ENCODE data around the gene AUTS2. TPM values are rescaled to one million over a fixed set of nuclear protein-coding genes. Genes with fewer than 3 reads are reported as not detected.

AUTS2 gene
- total and polyA plus RNA-seq, 2 experiments from 2014 or later = 3.0 to 4.4 TPM

DNA sequence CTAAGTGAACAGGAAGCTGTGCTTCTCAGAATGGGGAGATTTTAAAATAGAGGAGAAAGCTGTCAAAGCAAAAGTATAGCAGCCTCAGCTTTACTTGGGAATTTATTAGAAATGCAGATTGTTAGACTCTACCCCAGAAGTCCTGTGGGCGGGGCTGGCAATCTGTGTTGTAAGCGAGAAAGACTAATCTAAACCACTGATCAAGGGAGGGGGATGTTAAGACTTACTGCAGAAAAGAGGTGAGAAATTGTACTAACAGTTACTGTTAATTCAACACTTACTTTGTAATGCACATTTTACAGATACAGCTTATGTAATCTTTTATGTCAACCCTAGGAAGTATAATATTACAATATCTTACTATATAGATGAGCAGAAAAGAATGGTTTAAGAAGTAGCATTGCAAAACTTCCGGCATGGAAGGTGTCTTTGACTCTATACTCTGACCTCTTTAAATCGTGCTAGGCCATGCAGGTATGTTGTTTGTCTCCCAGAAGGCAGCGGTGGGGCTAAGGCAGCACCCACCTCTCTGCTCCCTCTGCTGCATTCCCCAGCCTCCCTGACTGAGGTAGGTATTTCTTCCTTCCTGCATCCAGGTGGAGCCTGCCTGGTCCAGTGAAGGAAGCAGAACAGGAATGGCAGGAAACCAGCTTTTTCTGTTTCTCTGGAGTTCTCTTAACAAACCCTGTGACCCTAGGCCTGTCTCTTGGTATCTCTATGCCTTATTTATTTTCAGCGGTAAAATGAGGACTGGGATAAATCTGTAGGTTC lies 462.2 kb downstream of the AUTS2 start:
- no peak for DNase-seq
- H3K79me2 ChIP-seq (ENCODE audit: insufficient read depth) = no peaks in the 10 kb centered on the region
- H3F3A ChIP-seq (ENCODE audit: insufficient read depth) = no peaks in the 10 kb centered on the region
- 79 to 90% methylated on average over 6 of the region's 6 CpGs for WGBS, 2 experiments (ENCODE audit: low coverage in 1 of 2, low lambda C conversion rate in 2 of 2, missing lambda C conversion rate in 2 of 2)
- no peaks in the 10 kb centered on the region for H3K9me3 ChIP-seq (ENCODE audit: low read depth)
- H3K9ac ChIP-seq = no peak overlapping the region
- H3K4me1 ChIP-seq (ENCODE audit: insufficient read depth) = no peaks in the 10 kb centered on the region
- H4K20me1 ChIP-seq (ENCODE audit: insufficient read depth) = no peaks in the 10 kb centered on the region
- no peaks in the 10 kb centered on the region for H3K36me3 ChIP-seq (ENCODE audit: low read depth)
- in situ Hi-C loops (cut with MboI) = no loop called here
- H3K4me3 ChIP-seq = no peak overlapping the region
- H3K9me2 ChIP-seq (ENCODE audit: insufficient read depth) = no peaks in the 10 kb centered on the region
- no peak overlapping the region for H3K4me2 ChIP-seq (ENCODE audit: unreplicated experiment)
- no peak overlapping the region for H2AFZ ChIP-seq
- TF ChIP-seq EZH2phosphoT487 (IDR thresholded peaks at IDR 0.05; ENCODE audit: insufficient read depth, low read depth) (no peak), EZH2 (IDR thresholded peaks at IDR 0.05; ENCODE audit: insufficient read depth, poor library complexity, severe bottlenecking) (no peak)
- no peak overlapping the region for H3K27ac ChIP-seq
- H3K27me3 ChIP-seq (replicated peaks; ENCODE audit: insufficient read depth) = no peaks in the 10 kb centered on the region

DNA sequence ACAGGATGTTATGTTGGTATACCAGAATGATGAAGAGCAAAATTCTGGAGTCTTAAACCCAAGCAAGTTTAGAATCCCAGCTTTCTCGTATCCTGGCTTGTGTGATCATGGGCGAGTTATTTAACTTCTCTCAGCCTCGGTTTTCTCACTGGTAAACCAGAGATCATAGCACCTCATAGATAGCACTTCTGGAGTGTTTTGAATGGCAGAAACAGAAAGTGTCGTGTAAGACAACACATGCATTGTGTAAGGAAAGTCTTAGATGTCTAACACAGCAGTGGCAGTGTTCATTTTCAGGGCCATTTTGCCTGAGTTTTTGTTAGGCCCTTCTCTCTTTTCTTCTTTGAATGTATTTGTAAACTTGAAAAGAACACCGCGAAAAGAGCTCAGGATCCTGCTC lies 465.1 kb downstream of the AUTS2 start:
- Histone ChIP-seq H2AFZ (no peak overlapping the region), H3K9me2 (ENCODE audit: insufficient read depth) (no peaks in the 10 kb centered on the region), H3K9ac (no peak overlapping the region), H3K27me3 (replicated peaks; ENCODE audit: insufficient read depth) (no peaks in the 10 kb centered on the region), H3K4me1 (ENCODE audit: insufficient read depth) (no peaks in the 10 kb centered on the region), H3K4me2 (ENCODE audit: unreplicated experiment) (no peak overlapping the region), H3K36me3 (ENCODE audit: low read depth) (no peaks in the 10 kb centered on the region), H3K27ac (no peak overlapping the region), H4K20me1 (ENCODE audit: insufficient read depth) (no peaks in the 10 kb centered on the region), H3K4me3 (no peak overlapping the region), H3K79me2 (ENCODE audit: insufficient read depth) (no peaks in the 10 kb centered on the region), H3F3A (ENCODE audit: insufficient read depth) (no peaks in the 10 kb centered on the region), H3K9me3 (ENCODE audit: low read depth) (no peaks in the 10 kb centered on the region)
- TF ChIP-seq EZH2 (IDR thresholded peaks at IDR 0.05; ENCODE audit: insufficient read depth, poor library complexity, severe bottlenecking) (no peak), EZH2phosphoT487 (IDR thresholded peaks at IDR 0.05; ENCODE audit: insufficient read depth, low read depth) (no peak)
- DNase-seq = no peak
- WGBS, 2 experiments (ENCODE audit: low coverage in 1 of 2, low lambda C conversion rate in 2 of 2, missing lambda C conversion rate in 2 of 2) = 84 to 88% methylated on average over 6 of the region's 6 CpGs
- in situ Hi-C loops (cut with MboI) = no loop called here

DNA sequence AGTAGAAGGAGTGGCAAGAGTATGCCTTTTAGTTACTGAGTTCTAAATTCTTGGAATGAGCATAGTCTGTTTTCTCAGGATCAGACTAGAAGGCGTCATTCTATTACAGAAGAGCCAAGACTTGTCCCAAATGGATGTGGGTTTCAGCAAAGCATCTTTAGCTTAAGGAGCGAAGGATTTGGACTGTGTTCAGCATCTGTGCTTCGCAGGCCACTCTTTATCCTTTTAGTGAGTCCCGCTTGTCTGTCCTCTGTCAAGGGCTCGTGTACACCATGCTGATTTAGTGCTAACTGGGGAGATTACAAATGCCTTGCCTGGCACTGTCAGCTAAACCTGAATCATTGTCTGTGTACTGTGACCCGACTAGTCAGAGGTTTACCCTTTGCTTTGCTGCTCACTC lies 465.7 kb downstream of the AUTS2 start:
- H3F3A ChIP-seq (ENCODE audit: insufficient read depth) = no peaks in the 10 kb centered on the region
- no peaks in the 10 kb centered on the region for H3K9me3 ChIP-seq (ENCODE audit: low read depth)
- no peak overlapping the region for H3K4me2 ChIP-seq (ENCODE audit: unreplicated experiment)
- H3K9ac ChIP-seq = no peak overlapping the region
- H3K4me3 ChIP-seq = no peak overlapping the region
- DNase-seq = no peak
- no peaks in the 10 kb centered on the region for H3K36me3 ChIP-seq (ENCODE audit: low read depth)
- no peak overlapping the region for H2AFZ ChIP-seq
- TF ChIP-seq EZH2 (IDR thresholded peaks at IDR 0.05; ENCODE audit: insufficient read depth, poor library complexity, severe bottlenecking) (no peak), EZH2phosphoT487 (IDR thresholded peaks at IDR 0.05; ENCODE audit: insufficient read depth, low read depth) (no peak)
- H3K4me1 ChIP-seq (ENCODE audit: insufficient read depth) = no peaks in the 10 kb centered on the region
- no peak overlapping the region for H3K27ac ChIP-seq
- H3K9me2 ChIP-seq (ENCODE audit: insufficient read depth) = no peaks in the 10 kb centered on the region
- H3K79me2 ChIP-seq (ENCODE audit: insufficient read depth) = no peaks in the 10 kb centered on the region
- whole genome bisulfite sequencing, 2 experiments (ENCODE audit: low coverage in 1 of 2, low lambda C conversion rate in 2 of 2, missing lambda C conversion rate in 2 of 2) = 80 to 84% methylated on average over 6 of the region's 6 CpGs
- H4K20me1 ChIP-seq (ENCODE audit: insufficient read depth) = no peaks in the 10 kb centered on the region
- in situ Hi-C loops (cut with MboI) = no loop called here
- no peaks in the 10 kb centered on the region for H3K27me3 ChIP-seq (replicated peaks; ENCODE audit: insufficient read depth)

DNA sequence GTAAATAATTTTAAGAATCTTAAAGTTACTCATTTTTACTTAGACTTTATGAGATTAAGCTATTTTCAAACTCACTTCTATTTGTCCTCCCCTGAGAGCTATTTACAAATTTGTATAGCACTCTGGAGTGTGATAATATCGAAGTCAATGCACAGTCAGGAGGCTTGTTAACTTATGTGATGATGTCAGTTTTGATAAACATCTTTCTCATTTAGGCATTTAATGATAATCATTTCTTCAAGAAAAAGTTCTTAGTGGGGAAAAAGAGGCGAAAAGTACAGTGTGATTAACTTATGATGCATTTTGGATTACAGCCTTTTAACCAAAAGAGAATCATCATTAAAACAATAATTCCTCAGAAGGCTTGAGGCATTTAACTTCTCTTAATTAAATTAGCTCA lies 468.6 kb downstream of the AUTS2 start:
- no peaks in the 10 kb centered on the region for H4K20me1 ChIP-seq (ENCODE audit: insufficient read depth)
- no peak for DNase-seq
- no peak overlapping the region for H3K4me3 ChIP-seq
- H3K9me2 ChIP-seq (ENCODE audit: insufficient read depth) = no peaks in the 10 kb centered on the region
- H3K9me3 ChIP-seq (ENCODE audit: low read depth) = no peaks in the 10 kb centered on the region
- no peak overlapping the region for H3K9ac ChIP-seq
- in situ Hi-C loops (cut with MboI) = no loop called here
- H3K27me3 ChIP-seq (replicated peaks; ENCODE audit: insufficient read depth) = no peaks in the 10 kb centered on the region
- H3K27ac ChIP-seq = no peak overlapping the region
- TF ChIP-seq EZH2 (IDR thresholded peaks at IDR 0.05; ENCODE audit: insufficient read depth, poor library complexity, severe bottlenecking) = no peak
- TF ChIP-seq EZH2phosphoT487 (IDR thresholded peaks at IDR 0.05; ENCODE audit: insufficient read depth, low read depth) = no peak
- 74 to 89% methylated on average over 2 of the region's 2 CpGs for WGBS, 2 experiments (ENCODE audit: low coverage in 1 of 2, low lambda C conversion rate in 2 of 2, missing lambda C conversion rate in 2 of 2)
- H3K36me3 ChIP-seq (ENCODE audit: low read depth) = no peaks in the 10 kb centered on the region
- H3K4me2 ChIP-seq (ENCODE audit: unreplicated experiment) = no peak overlapping the region
- H2AFZ ChIP-seq = no peak overlapping the region
- H3F3A ChIP-seq (ENCODE audit: insufficient read depth) = no peaks in the 10 kb centered on the region
- no peaks in the 10 kb centered on the region for H3K79me2 ChIP-seq (ENCODE audit: insufficient read depth)
- H3K4me1 ChIP-seq (ENCODE audit: insufficient read depth) = no peaks in the 10 kb centered on the region

Data from GM23248 (cell line).